Activated CD8-positive, alpha-beta T cell treated with anti-CD3 and anti-CD28 coated beads for 36 hours (primary cell): ENCODE results near the gene PRRG3. TPM values are rescaled to one million over a fixed set of nuclear protein-coding genes. Genes with fewer than 3 reads are reported as not detected.

Experiments
- ATAC-seq: fragments of 200-7000 bp; cut with Tn5 transposase; one replicate; pipeline ENCODE4 v1.10.0; 2021; ENCODE audit warnings: mild to moderate bottlenecking, moderate library complexity
- CTCF ChIA-PET: fragments of 350-600 bp; sonication (Branson Sonifier 250); formaldehyde crosslinking; loops from one replicate; lab custom pipeline; 2021; ENCODE audit warnings: antibody characterized with exemption; lab: Charles Lee
- POLR2A ChIA-PET: fragments of 350-600 bp; sonication (Branson Sonifier 250); formaldehyde crosslinking; loops from one replicate; lab custom pipeline; 2021; ENCODE audit warnings: antibody characterized with exemption; lab: Charles Lee
- DNase-seq: peaks from one replicate; pipeline ENCODE4 v3.0.0-alpha.2; 2020
- H3K27ac Mint-ChIP-seq: one replicate; pipeline ENCODE4 v1.8.0; 2021; ENCODE audit warnings: mild to moderate bottlenecking, mixed read lengths
- H3K27me3 Mint-ChIP-seq: one replicate; pipeline ENCODE4 v1.8.0; 2021; ENCODE audit warnings: mixed read lengths
- H3K36me3 Mint-ChIP-seq: one replicate; pipeline ENCODE4 v1.8.0; 2021; ENCODE audit warnings: low read depth, mixed read lengths
- H3K4me1 Mint-ChIP-seq: one replicate; pipeline ENCODE4 v1.8.0; 2021; ENCODE audit warnings: low read depth, mixed read lengths
- H3K4me3 Mint-ChIP-seq: one replicate; pipeline ENCODE4 v1.8.0; 2021; ENCODE audit warnings: mild to moderate bottlenecking, moderate library complexity, mixed read lengths
- H3K9me3 Mint-ChIP-seq: one replicate; pipeline ENCODE4 v1.8.0; 2021; ENCODE audit warnings: mixed read lengths
- intact Hi-C: fragments of 100-400 bp; cut with micrococcal nuclease; formaldehyde crosslinking; loops from one replicate; pipeline ENCODE4 v1.10.0; 2022
- total RNA-seq, 2 experiments: library from RNA; stranded (reverse); gene quantifications; one replicate each; pipeline ENCODE4 v1.2.3, GENCODE V29; 2021
- TF ChIP-seq, protein P1 (sequence below): fragments of 200-600 bp; IDR thresholded peaks from one replicate; pipeline ENCODE4 v1.8.0; 2022; ENCODE audit warnings: antibody characterized with exemption, mild to moderate bottlenecking

PRRG3 gene
- total RNA-seq: not detected

DNA sequence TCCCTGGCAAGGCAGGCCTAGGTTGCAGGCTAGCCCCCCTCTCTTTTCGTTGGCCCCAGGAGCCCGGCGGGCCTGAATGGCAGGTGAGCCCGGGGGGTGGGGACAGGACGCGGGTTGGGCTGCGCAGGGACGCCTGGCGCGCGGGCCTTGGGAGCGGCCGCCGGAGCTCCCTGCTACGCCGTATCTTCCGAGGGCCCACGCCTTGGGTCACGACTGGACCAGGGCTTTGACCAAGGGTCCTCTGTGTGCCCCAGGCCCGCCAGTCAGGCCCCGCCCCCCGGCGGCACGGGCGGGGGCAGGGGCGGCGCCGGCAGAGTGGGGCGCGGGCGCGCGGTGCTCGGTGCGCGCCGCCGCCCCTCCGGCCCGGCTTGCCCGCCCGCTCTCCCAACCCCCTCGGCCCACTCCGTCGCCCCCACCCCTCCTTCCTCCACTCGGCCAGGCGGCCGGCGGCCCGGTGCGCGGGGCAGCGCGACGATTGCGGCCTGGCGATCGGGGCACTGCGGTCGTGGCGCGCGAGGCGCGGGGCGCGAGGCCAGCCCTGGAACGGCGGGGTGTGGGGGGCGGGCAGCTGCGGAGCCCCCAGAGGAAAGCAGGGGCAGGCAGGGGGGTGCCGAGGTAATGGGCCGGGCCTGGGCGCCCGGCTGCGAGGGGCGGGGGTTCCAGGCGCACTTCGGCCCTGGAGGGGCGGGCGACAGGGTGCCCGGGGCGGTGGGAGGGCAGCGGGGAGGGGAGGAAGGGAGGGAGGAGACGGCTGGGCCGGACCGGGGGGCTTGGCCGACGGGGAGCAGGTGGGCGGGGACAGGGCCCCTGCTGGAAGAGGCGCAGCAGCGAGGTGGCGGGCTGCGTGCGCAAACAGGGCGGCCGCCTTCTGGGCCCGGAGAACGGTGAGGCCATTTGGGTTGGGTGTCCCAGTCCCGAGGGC lies at the start of gene PRRG3:
PRRG3 (plus strand) TSS at position 798 of the 922 bp plus-strand sequence. CDS start 3,357 bp downstream, outside the sequence.
- no peak within 1 kb of the TSS for H3K27ac Mint-ChIP-seq

GRCh38 chrX:151675121-151675746 lies 20.0 kb upstream of the PRRG3 start:
- intact Hi-C loops: no loop called here
- ChIA-PET CTCF (no interaction called here), POLR2A (no interaction called here)
- TF ChIP-seq, protein P1, sequence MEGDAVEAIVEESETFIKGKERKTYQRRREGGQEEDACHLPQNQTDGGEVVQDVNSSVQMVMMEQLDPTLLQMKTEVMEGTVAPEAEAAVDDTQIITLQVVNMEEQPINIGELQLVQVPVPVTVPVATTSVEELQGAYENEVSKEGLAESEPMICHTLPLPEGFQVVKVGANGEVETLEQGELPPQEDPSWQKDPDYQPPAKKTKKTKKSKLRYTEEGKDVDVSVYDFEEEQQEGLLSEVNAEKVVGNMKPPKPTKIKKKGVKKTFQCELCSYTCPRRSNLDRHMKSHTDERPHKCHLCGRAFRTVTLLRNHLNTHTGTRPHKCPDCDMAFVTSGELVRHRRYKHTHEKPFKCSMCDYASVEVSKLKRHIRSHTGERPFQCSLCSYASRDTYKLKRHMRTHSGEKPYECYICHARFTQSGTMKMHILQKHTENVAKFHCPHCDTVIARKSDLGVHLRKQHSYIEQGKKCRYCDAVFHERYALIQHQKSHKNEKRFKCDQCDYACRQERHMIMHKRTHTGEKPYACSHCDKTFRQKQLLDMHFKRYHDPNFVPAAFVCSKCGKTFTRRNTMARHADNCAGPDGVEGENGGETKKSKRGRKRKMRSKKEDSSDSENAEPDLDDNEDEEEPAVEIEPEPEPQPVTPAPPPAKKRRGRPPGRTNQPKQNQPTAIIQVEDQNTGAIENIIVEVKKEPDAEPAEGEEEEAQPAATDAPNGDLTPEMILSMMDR: no peak
- Mint-ChIP-seq H3K4me3 (no peak overlapping the region), H3K27ac (no peak overlapping the region), H3K9me3 (no peaks in the 10 kb centered on the region), H3K4me1 (no peaks in the 10 kb centered on the region), H3K27me3 (no peaks in the 10 kb centered on the region), H3K36me3 (no peaks in the 10 kb centered on the region)
- no peak for ATAC-seq
- no peak for DNase-seq

More for the DNA sequence above, at the start of gene PRRG3:
- no peaks in the 10 kb centered on the region for H3K9me3 Mint-ChIP-seq
- intact Hi-C loops: no loop called here
- ATAC-seq: no peak
- TF ChIP-seq, protein P1: no peak
- no peak for DNase-seq
- H3K36me3 Mint-ChIP-seq: no peaks in the 10 kb centered on the region
- no peaks in the 10 kb centered on the region for H3K4me1 Mint-ChIP-seq
- peaks cover 16% of the 10 kb centered on the region for H3K27me3 Mint-ChIP-seq
- ChIA-PET CTCF (no interaction called here), POLR2A (no interaction called here)
- H3K4me3 Mint-ChIP-seq: no peak within 1 kb of the TSS

GRCh38 chrX:151676196-151676595 lies 19.1 kb upstream of the PRRG3 start:
- CTCF ChIA-PET: no interaction called here
- ATAC-seq: no peak

DNA sequence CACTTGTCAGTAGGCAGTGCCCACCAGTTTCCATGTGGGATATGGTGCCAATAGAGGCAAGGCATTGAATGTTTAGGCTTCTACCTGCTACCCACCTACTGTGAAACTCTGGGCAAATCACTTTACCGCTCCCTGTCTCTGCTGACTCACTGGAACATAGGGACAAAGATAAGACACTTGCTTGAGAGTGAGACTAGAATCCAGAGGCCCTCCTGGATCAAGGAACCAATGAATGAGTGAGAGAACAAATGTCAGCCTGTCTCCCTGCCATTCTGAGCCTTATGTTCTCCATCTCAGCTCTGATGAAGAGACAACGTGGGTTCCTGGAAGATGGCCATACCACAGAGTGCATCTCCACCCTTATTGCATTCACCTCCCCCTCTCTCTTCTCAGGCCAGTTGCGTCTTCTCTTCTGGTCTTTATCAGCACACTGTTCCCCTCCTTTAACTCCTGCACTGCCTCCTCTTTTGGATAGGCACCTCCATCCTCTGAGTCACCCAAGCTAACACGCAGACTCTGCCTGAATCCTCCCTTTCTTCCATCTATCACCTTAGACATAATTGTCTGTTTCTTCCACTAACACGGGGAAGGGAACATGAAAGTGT lies 15.4 kb upstream of the PRRG3 start:
- H3K27ac Mint-ChIP-seq: no peak overlapping the region
- ATAC-seq (no peak), DNase-seq (no peak)
- intact Hi-C loops: loop anchor here (2.0 to 10.0 kb wide), 3 partner anchors 175 to 529 kb away; no protein-coding TSS in a partner anchor
- H3K9me3 Mint-ChIP-seq: no peaks in the 10 kb centered on the region
- peaks cover 1% of the 10 kb centered on the region for H3K27me3 Mint-ChIP-seq
- POLR2A ChIA-PET: no interaction called here
- H3K4me1 Mint-ChIP-seq: no peaks in the 10 kb centered on the region
- no peak overlapping the region for H3K4me3 Mint-ChIP-seq
- TF ChIP-seq, protein P1: no peak
- CTCF ChIA-PET: interaction anchor here (2.1 kb wide), 1 partner anchor 528 kb away, joined by 9 read pairs; no protein-coding TSS in a partner anchor
- no peaks in the 10 kb centered on the region for H3K36me3 Mint-ChIP-seq

More at GRCh38 chrX:151676196-151676595, 19.1 kb upstream of the PRRG3 start:
- no peak for DNase-seq
- Mint-ChIP-seq H3K4me1 (no peaks in the 10 kb centered on the region), H3K4me3 (no peak overlapping the region), H3K27me3 (peaks cover 1% of the 10 kb centered on the region), H3K36me3 (no peaks in the 10 kb centered on the region), H3K9me3 (no peaks in the 10 kb centered on the region), H3K27ac (no peak overlapping the region)
- POLR2A ChIA-PET: no interaction called here
- TF ChIP-seq, protein P1: no peak
- intact Hi-C loops: no loop called here
